Transverse colon (tissue), 4 donors: ENCODE results near the gene RSBN1.

Experiments used
- CTCF ChIP-seq, 5 experiments: fragments of 200-600 bp in 3 of 5; fragments of 450-650 bp in 2 of 5; sonication (generic) in 3 of 5; IDR thresholded peaks; 1 replicate in 2 of 5; 2 replicates in 3 of 5; pipeline ENCODE4 v1.5.1; 2016 to 2017; ENCODE audit warnings: antibody characterized with exemption in 5 of 5, inconsistent platforms in 3 of 5, mild to moderate bottlenecking in 2 of 5, moderate library complexity in 1 of 5
- POLR2AphosphoS5 ChIP-seq, 3 donors: sonication (generic); formaldehyde crosslinking; IDR thresholded peaks; one replicate each; pipeline ENCODE4 v1.6.1; 2016; ENCODE audit warnings: antibody characterized with exemption in 3 of 3

- TF ChIP-seq CTCF (IDR thresholded peaks at IDR 0.05): no peak
- TF ChIP-seq POLR2AphosphoS5 (IDR thresholded peaks at IDR 0.05): no peak
These were observed 29.9 kb downstream of the RSBN1 start for GRCh38 chr1:113782406-113782805.
